ENCODE measurements around the gene ALKBH2.

The ALKBH2 gene

GRCh38 chr12:109093022-109093918, at the start of gene ALKBH2:
Gene ALKBH2 (minus strand): TSS chr12:109093472. CDS start chr12:109092786, 686 bp downstream.
- DNase-seq (ENCODE audit: low spot score) = peak; percentile 91

- no peak for DNase-seq (ENCODE audit: low spot score)
These were observed 47.3 kb upstream of the ALKBH2 start for GRCh38 chr12:109140560-109140959.

- no peak for DNase-seq (ENCODE audit: low spot score)
These were observed 46.5 kb upstream of the ALKBH2 start for GRCh38 chr12:109139791-109140190.

GRCh38 chr12:109139360-109139759, 46.1 kb upstream of the ALKBH2 start:
- DNase-seq (ENCODE audit: low spot score) = no peak

- no peak for DNase-seq (ENCODE audit: low spot score)
These were observed 43.8 kb upstream of the ALKBH2 start for GRCh38 chr12:109137055-109137454.

GRCh38 chr12:109134186-109134917, 41.1 kb upstream of the ALKBH2 start:
- no peak for DNase-seq (ENCODE audit: low spot score)

- no peak for DNase-seq (ENCODE audit: low spot score)
These were observed 38.1 kb upstream of the ALKBH2 start for GRCh38 chr12:109131154-109132050.

- DNase-seq (ENCODE audit: low spot score) = no peak
These were observed 37.3 kb upstream of the ALKBH2 start for GRCh38 chr12:109130297-109131153.

- DNase-seq (ENCODE audit: low spot score) = no peak
These were observed 34.4 kb upstream of the ALKBH2 start for GRCh38 chr12:109127533-109128242.

GRCh38 chr12:109126784-109127183, 33.5 kb upstream of the ALKBH2 start:
- DNase-seq (ENCODE audit: low spot score) = no peak

GRCh38 chr12:109125791-109126190, 32.5 kb upstream of the ALKBH2 start:
- no peak for DNase-seq (ENCODE audit: low spot score)

- no peak for DNase-seq (ENCODE audit: low spot score)
These were observed 31.8 kb upstream of the ALKBH2 start for GRCh38 chr12:109124878-109125648.

- DNase-seq (ENCODE audit: low spot score) = no peak
These were observed 28.1 kb upstream of the ALKBH2 start for GRCh38 chr12:109121346-109121880.

GRCh38 chr12:109120557-109120956, 27.3 kb upstream of the ALKBH2 start:
- no peak for DNase-seq (ENCODE audit: low spot score)

GRCh38 chr12:109120095-109120494, 26.8 kb upstream of the ALKBH2 start:
- no peak for DNase-seq (ENCODE audit: low spot score)

GRCh38 chr12:109116611-109116949, 23.3 kb upstream of the ALKBH2 start:
- DNase-seq (ENCODE audit: low spot score) = no peak

- DNase-seq (ENCODE audit: low spot score) = no peak
These were observed 22.7 kb upstream of the ALKBH2 start, which contains the start of gene ACACB for GRCh38 chr12:109115758-109116610. Gene ACACB (plus strand): TSS chr12:109116587. CDS start chr12:109139406, 22,819 bp downstream.

GRCh38 chr12:109115404-109115757, 22.1 kb upstream of the ALKBH2 start:
- DNase-seq (ENCODE audit: low spot score) = no peak

- no peak for DNase-seq (ENCODE audit: low spot score)
These were observed 21.4 kb upstream of the ALKBH2 start for GRCh38 chr12:109114644-109115043.

Measured in germinal center (tissue), 1 donor.